GM20431 (cell line): Measurements from ENCODE around the gene LRRC8C.

Experiments
- in situ Hi-C: fragments of 300-500 bp; cut with MseI, MboI; formaldehyde crosslinking; loops from one replicate; pipeline ENCODE4 v1.15.0; 2020; ENCODE audit warnings: low sequenced_read_pairs; ENCODE audit not compliant: unreplicated experiment

LRRC8C gene

GRCh38 chr1:89754518-89754917, 121.6 kb downstream of the LRRC8C start:
- in situ Hi-C loops = loop anchor here (10.0 to 25.0 kb wide), 2 partner anchors 120 to 267 kb away; partner anchors contain the start of gene LRRC8C

GRCh38 chr1:89755591-89755990, 122.7 kb downstream of the LRRC8C start:
- in situ Hi-C loops = loop anchor here (10.0 to 25.0 kb wide), 2 partner anchors 121 to 268 kb away; partner anchors contain the start of gene LRRC8C

- in situ Hi-C loops = loop anchor here (10.0 to 25.0 kb wide), 2 partner anchors 123 to 270 kb away; partner anchors contain the start of gene LRRC8C
These were observed 124.6 kb downstream of the LRRC8C start for GRCh38 chr1:89757532-89757931.

GRCh38 chr1:89758156-89758555, 125.2 kb downstream of the LRRC8C start:
- in situ Hi-C loops = loop anchor here (10.0 to 25.0 kb wide), 2 partner anchors 123 to 271 kb away; partner anchors contain the start of gene LRRC8C

GRCh38 chr1:89759036-89759435, 126.1 kb downstream of the LRRC8C start:
- in situ Hi-C loops = loop anchor here (10.0 to 25.0 kb wide), 2 partner anchors 124 to 272 kb away; partner anchors contain the start of gene LRRC8C

GRCh38 chr1:89760496-89760895, 127.6 kb downstream of the LRRC8C start:
- in situ Hi-C loops = loop anchor here (25.0 kb wide), 1 partner anchor 273 kb away; no protein-coding TSS in a partner anchor

- in situ Hi-C loops = loop anchor here (25.0 kb wide), 1 partner anchor 274 kb away; no protein-coding TSS in a partner anchor
These were observed 128.4 kb downstream of the LRRC8C start for GRCh38 chr1:89761338-89761737.

GRCh38 chr1:89761901-89762300, 129.0 kb downstream of the LRRC8C start:
- in situ Hi-C loops = loop anchor here (25.0 kb wide), 1 partner anchor 275 kb away; no protein-coding TSS in a partner anchor

- in situ Hi-C loops = loop anchor here (25.0 kb wide), 1 partner anchor 275 kb away; no protein-coding TSS in a partner anchor
These were observed 129.5 kb downstream of the LRRC8C start for GRCh38 chr1:89762386-89762778.

GRCh38 chr1:89762779-89763648, 130.1 kb downstream of the LRRC8C start:
- in situ Hi-C loops = loop anchor here (25.0 kb wide), 1 partner anchor 276 kb away; no protein-coding TSS in a partner anchor

GRCh38 chr1:89763649-89763986, 130.7 kb downstream of the LRRC8C start:
- in situ Hi-C loops = loop anchor here (25.0 kb wide), 1 partner anchor 276 kb away; no protein-coding TSS in a partner anchor

GRCh38 chr1:89765774-89766173, 132.9 kb downstream of the LRRC8C start:
- in situ Hi-C loops = loop anchor here (25.0 kb wide), 1 partner anchor 278 kb away; no protein-coding TSS in a partner anchor

- in situ Hi-C loops = loop anchor here (25.0 kb wide), 1 partner anchor 280 kb away; no protein-coding TSS in a partner anchor
These were observed 134.7 kb downstream of the LRRC8C start for GRCh38 chr1:89767618-89768017.
